Activated T-helper 17 cell treated with anti-CD3 and anti-CD28 coated beads, Interleukin-2, amount 50 U/mL, for 72 hours (primary cell): ENCODE data around the gene PARD3B. TPM values are rescaled to one million over a fixed set of nuclear protein-coding genes. Genes with fewer than 3 reads are reported as not detected.
"Not testable (repeated sequence)": the region's sequence is repeated elsewhere in the genome, so short reads cannot be mapped to it uniquely, and the experiment has no call there.

Experiments
- ATAC-seq: fragments of 150-1000 bp; cut with Tn5 transposase; replicated peaks from 2 replicates; pipeline ENCODE4 v1.10.0; 2021; ENCODE audit warnings: mild to moderate bottlenecking, moderate library complexity
- H3K27ac Mint-ChIP-seq: one replicate; pipeline ENCODE4 v1.8.0; 2022; ENCODE audit warnings: mixed read lengths
- H3K27me3 Mint-ChIP-seq: one replicate; pipeline ENCODE4 v1.8.0; 2022; ENCODE audit warnings: mixed read lengths
- H3K36me3 Mint-ChIP-seq: one replicate; pipeline ENCODE4 v1.8.0; 2022; ENCODE audit warnings: low read depth, mild to moderate bottlenecking, mixed read lengths
- H3K4me1 Mint-ChIP-seq: one replicate; pipeline ENCODE4 v1.8.0; 2022; ENCODE audit warnings: mixed read lengths
- H3K4me3 Mint-ChIP-seq: one replicate; pipeline ENCODE4 v1.8.0; 2022; ENCODE audit warnings: mild to moderate bottlenecking, mixed read lengths
- H3K9me3 Mint-ChIP-seq: one replicate; pipeline ENCODE4 v1.8.0; 2022; ENCODE audit warnings: mixed read lengths
- total RNA-seq, 2 donors: library from RNA; stranded (reverse); gene quantifications; one replicate each; pipeline ENCODE4 v1.2.3, GENCODE V29; 2022

The PARD3B gene
- total RNA-seq, 2 donors from 2014 or later = 0.29 to 1.5 TPM

GRCh38 chr2:204533629-204534370 lies 11.5 kb upstream of the PARD3B start:
- no peaks in the 10 kb centered on the region for H3K4me1 Mint-ChIP-seq
- H3K9me3 Mint-ChIP-seq = no peaks in the 10 kb centered on the region
- H3K27me3 Mint-ChIP-seq = peaks cover 7% of the 10 kb centered on the region
- no peaks in the 10 kb centered on the region for H3K36me3 Mint-ChIP-seq
- H3K4me3 Mint-ChIP-seq = no peak overlapping the region
- no peak for ATAC-seq
- H3K27ac Mint-ChIP-seq = no peak overlapping the region

GRCh38 chr2:204535356-204535755 lies 9.9 kb upstream of the PARD3B start:
- H3K27ac Mint-ChIP-seq = no peak overlapping the region
- peaks cover 7% of the 10 kb centered on the region for H3K27me3 Mint-ChIP-seq
- H3K4me3 Mint-ChIP-seq = no peak overlapping the region
- no peaks in the 10 kb centered on the region for H3K36me3 Mint-ChIP-seq
- H3K9me3 Mint-ChIP-seq = no peaks in the 10 kb centered on the region
- no peak for ATAC-seq
- H3K4me1 Mint-ChIP-seq = no peaks in the 10 kb centered on the region

- no peaks in the 10 kb centered on the region for H3K9me3 Mint-ChIP-seq
- no peaks in the 10 kb centered on the region for H3K36me3 Mint-ChIP-seq
- no peak overlapping the region for H3K27ac Mint-ChIP-seq
- H3K4me3 Mint-ChIP-seq = no peak overlapping the region
- H3K27me3 Mint-ChIP-seq = peaks cover 7% of the 10 kb centered on the region
- ATAC-seq = no peak
- no peaks in the 10 kb centered on the region for H3K4me1 Mint-ChIP-seq
These were observed 9.5 kb upstream of the PARD3B start for GRCh38 chr2:204535764-204536163.

GRCh38 chr2:204538182-204539018 lies 6.9 kb upstream of the PARD3B start:
- Mint-ChIP-seq H3K4me1 (no peaks in the 10 kb centered on the region), H3K36me3 (no peaks in the 10 kb centered on the region), H3K27ac (no peak overlapping the region), H3K4me3 (no peak overlapping the region), H3K9me3 (no peaks in the 10 kb centered on the region), H3K27me3 (peaks cover 3% of the 10 kb centered on the region)
- ATAC-seq = no peak

DNA sequence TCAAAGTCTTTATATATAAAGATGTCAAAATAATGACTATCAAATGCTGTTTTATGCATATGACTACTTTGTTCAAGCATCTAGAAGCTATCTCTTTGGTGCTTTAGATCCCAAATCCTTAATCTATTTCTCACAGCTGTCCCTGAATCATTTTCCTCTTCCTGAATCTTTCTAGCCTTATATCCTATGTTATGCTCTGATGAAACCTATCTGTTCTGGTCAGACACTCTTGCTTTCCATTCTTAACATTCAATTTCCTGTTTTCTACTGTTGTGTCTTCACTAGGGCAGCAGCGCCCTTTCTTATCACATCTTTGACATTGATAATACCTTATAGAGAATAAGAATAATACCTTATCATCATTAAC lies 6.3 kb upstream of the PARD3B start:
- Mint-ChIP-seq H3K4me1 (no peaks in the 10 kb centered on the region), H3K27me3 (peaks cover 4% of the 10 kb centered on the region), H3K9me3 (no peaks in the 10 kb centered on the region), H3K36me3 (no peaks in the 10 kb centered on the region), H3K27ac (no peak overlapping the region), H3K4me3 (no peak overlapping the region)
- no peak for ATAC-seq

- Mint-ChIP-seq H3K9me3 (no peaks in the 10 kb centered on the region), H3K4me3 (no peak overlapping the region), H3K27ac (no peak overlapping the region), H3K36me3 (no peaks in the 10 kb centered on the region), H3K4me1 (peaks cover 4% of the 10 kb centered on the region), H3K27me3 (peaks cover 4% of the 10 kb centered on the region)
- ATAC-seq = no peak
These were observed 3.6 kb upstream of the PARD3B start for GRCh38 chr2:204541637-204542036.

DNA sequence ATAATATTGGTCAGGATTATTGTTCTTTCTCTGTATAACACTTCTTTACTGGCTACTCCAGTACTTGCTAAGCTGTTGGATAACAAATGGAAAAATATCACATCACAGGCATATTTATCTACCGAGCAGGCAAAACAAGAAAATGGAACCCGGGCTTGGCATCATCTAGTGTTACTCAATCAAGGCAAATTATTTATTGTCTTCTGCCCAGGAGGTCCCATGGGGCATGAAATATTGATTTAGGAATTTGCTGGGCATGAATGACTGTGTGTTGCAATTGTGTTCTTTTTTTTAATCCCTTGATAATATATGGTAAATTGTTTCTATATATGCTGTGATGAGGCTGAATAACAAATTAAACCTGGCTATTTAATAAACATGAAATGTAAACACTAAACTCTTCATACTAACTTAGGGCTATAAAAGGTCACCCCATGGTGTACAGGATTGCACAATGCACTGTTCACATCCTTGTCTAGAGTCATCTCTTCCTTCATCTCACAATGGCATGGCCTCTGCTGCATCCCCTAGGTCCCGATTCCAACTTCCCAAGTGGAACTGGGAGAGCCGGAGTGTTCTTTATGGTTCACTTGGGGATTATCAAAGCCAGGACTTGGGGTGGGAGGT lies 2.2 kb upstream of the PARD3B start:
- Mint-ChIP-seq H3K27ac (no peak overlapping the region), H3K9me3 (no peaks in the 10 kb centered on the region), H3K4me3 (no peak overlapping the region), H3K36me3 (no peaks in the 10 kb centered on the region), H3K27me3 (peaks cover 4% of the 10 kb centered on the region), H3K4me1 (peaks cover 4% of the 10 kb centered on the region)
- ATAC-seq = no peak

DNA sequence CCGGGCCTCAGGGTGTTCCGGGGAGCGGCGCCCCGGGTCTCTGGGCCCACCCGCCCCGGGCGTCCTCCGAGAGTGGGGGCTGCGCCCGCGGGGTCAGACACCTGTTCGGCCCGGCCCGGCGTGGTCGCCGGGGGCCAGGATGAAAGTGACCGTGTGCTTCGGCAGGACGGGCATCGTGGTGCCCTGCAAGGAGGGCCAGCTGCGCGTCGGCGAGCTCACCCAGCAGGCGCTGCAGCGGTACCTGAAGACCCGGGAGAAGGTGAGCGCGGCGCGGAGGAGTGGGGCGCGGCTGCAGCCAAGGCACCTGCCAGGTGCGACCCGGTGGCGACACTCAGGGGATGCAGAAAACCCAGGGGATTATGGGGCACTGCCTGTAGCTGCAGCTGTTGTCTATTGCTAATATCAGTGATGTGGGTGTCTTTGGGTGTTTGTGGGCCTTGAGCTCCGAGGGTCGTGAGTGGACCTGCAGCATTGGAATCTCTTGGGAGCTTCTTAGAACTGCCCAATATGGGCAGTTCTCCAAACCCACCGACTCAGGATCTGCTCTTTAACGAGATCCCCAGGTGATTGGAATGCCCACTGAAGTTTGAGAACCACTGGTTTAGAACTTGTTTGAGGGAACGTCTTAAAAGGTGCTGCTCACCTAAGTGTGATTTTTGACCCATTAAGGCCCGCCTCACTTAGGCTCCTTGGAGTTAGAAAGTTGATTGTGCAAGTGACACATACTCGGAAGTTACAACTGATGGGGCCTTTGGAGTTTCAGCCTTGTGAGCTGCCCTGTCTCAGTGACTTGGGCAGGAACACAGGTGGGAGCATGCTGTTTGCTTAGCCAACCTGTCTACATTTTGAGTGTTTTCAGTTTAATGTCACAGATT lies 823 bp downstream of the PARD3B start:
- H3K4me1 Mint-ChIP-seq = peaks cover 4% of the 10 kb centered on the region
- H3K36me3 Mint-ChIP-seq = no peaks in the 10 kb centered on the region
- peak; percentile 25 for ATAC-seq
- peak overlapping the region; percentile 64 for H3K4me3 Mint-ChIP-seq
- peaks cover 4% of the 10 kb centered on the region for H3K27me3 Mint-ChIP-seq
- no peaks in the 10 kb centered on the region for H3K9me3 Mint-ChIP-seq
- H3K27ac Mint-ChIP-seq = no peak overlapping the region

- Mint-ChIP-seq H3K4me1 (no peaks in the 10 kb centered on the region), H3K27me3 (peaks cover 4% of the 10 kb centered on the region), H3K9me3 (no peaks in the 10 kb centered on the region), H3K27ac (no peak overlapping the region), H3K4me3 (no peak overlapping the region), H3K36me3 (no peaks in the 10 kb centered on the region)
- no peak for ATAC-seq
These were observed 5.7 kb downstream of the PARD3B start for GRCh38 chr2:204550751-204551511.

DNA sequence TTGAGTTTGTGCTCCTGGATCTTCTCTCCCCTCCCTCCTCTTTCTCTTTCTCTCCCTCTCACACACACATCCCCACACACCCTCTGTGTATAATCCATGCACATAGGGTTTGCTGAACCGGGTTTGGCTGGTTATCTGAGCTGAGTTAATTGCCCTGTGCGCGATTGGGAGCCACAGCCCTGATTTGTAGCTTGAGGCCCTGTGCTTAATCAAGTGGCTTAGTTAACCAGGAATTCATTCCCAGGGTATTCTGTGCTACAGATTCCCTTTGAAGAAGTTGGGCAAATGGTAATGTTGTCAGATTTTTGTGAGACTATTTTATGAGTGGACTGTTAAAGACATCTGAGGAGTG lies 6.2 kb downstream of the PARD3B start:
- peaks cover 4% of the 10 kb centered on the region for H3K27me3 Mint-ChIP-seq
- no peak for ATAC-seq
- no peaks in the 10 kb centered on the region for H3K4me1 Mint-ChIP-seq
- H3K36me3 Mint-ChIP-seq = no peaks in the 10 kb centered on the region
- no peaks in the 10 kb centered on the region for H3K9me3 Mint-ChIP-seq
- H3K27ac Mint-ChIP-seq = no peak overlapping the region
- no peak overlapping the region for H3K4me3 Mint-ChIP-seq

GRCh38 chr2:204557604-204558003 lies 12.3 kb downstream of the PARD3B start:
- no peak for ATAC-seq
- no peak overlapping the region for H3K27ac Mint-ChIP-seq
- H3K27me3 Mint-ChIP-seq = peaks cover 8% of the 10 kb centered on the region
- no peak overlapping the region for H3K4me3 Mint-ChIP-seq
- H3K36me3 Mint-ChIP-seq = no peaks in the 10 kb centered on the region
- no peaks in the 10 kb centered on the region for H3K4me1 Mint-ChIP-seq
- H3K9me3 Mint-ChIP-seq = peaks cover 4% of the 10 kb centered on the region

DNA sequence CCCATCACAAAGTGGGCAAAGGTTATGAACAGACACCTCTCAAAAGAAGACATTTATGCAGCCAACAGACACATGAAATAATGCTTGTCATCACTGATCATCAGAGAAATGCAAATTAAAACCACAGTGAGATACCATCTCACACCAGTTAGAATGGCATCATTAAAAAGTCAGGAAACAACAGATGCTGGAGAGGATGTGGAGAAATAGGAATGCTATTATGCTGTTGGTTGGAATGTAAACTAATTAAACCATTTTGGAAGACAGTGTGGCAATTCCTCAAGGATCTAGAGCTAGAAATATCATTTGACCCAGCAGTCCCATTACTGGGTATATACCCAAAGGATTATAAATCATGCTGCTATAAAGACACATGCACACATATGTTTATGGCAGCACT lies 14.1 kb downstream of the PARD3B start:
- not testable (repeated sequence) for H3K27me3 Mint-ChIP-seq, H3K27ac Mint-ChIP-seq, H3K4me1 Mint-ChIP-seq, H3K36me3 Mint-ChIP-seq, H3K4me3 Mint-ChIP-seq, ATAC-seq, H3K9me3 Mint-ChIP-seq

- Mint-ChIP-seq H3K4me1 (no peaks in the 10 kb centered on the region), H3K36me3 (no peaks in the 10 kb centered on the region), H3K4me3 (no peak overlapping the region), H3K27ac (no peak overlapping the region), H3K27me3 (peaks cover 4% of the 10 kb centered on the region), H3K9me3 (peaks cover 4% of the 10 kb centered on the region)
- no peak for ATAC-seq
These were observed 15.6 kb downstream of the PARD3B start for GRCh38 chr2:204560902-204561301.

DNA sequence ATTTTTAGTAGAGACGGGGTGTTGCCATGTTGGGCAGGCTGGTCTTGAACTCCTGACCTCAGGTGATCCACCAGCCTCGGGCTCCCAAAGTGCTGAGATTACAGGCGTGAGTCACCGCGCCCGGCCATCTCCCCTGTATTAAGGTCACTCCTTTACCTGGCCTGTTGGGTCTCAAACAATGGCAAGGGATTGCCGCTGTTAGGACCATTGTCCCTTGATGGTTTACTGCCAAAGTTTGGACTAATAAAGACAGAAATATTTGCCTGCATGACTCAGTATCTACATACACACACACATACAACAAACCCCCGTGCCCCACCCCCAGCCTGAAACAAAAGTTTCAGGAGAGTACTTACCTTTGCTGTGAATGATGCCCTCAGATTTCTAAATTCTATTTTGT lies 16.5 kb downstream of the PARD3B start:
- Mint-ChIP-seq H3K27me3 (peaks cover 4% of the 10 kb centered on the region), H3K4me3 (no peak overlapping the region), H3K27ac (no peak overlapping the region), H3K36me3 (no peaks in the 10 kb centered on the region), H3K4me1 (no peaks in the 10 kb centered on the region), H3K9me3 (peaks cover 4% of the 10 kb centered on the region)
- ATAC-seq = no peak
